Measurements from ENCODE around the gene NDUFB2.

- TF ChIP-seq ZEB2 (tag by site-specific recombination; IDR thresholded peaks at IDR 0.05) (no peak), ZBTB44 (tag by site-specific recombination; IDR thresholded peaks at IDR 0.05) (no peak), ZNF155 (tag by site-specific recombination; IDR thresholded peaks at IDR 0.05) (no peak), ZNF404 (tag by site-specific recombination; IDR thresholded peaks at IDR 0.05) (no peak)
Measured at GRCh38 chr7:140673774-140674155, 22.7 kb upstream of the NDUFB2 start.
